ENCODE results near the gene PGD.

The PGD gene

DNA sequence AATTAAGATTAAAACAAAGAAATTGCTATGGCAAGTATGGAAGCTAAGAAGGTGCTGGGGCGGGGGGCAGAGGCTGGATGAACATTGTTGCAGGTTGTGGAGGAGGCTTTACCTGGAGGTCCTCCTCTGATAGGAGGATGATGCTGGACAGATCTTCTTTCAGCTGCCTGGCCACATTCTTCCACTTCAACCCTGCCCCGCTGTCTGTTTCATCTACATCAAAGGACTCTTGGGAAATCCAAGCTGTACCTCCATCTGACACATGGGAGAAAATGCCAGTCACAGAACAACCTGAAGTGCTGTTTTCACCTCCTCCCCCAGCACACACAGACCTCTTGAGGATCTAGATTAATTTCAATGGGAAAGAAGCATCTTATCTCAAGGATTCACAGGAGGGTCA lies 68.2 kb downstream of the PGD start:
- H3K4me3 ChIP-seq (ENCODE audit: low read depth, low read length) = no peak overlapping the region
- TF ChIP-seq, protein P1, sequence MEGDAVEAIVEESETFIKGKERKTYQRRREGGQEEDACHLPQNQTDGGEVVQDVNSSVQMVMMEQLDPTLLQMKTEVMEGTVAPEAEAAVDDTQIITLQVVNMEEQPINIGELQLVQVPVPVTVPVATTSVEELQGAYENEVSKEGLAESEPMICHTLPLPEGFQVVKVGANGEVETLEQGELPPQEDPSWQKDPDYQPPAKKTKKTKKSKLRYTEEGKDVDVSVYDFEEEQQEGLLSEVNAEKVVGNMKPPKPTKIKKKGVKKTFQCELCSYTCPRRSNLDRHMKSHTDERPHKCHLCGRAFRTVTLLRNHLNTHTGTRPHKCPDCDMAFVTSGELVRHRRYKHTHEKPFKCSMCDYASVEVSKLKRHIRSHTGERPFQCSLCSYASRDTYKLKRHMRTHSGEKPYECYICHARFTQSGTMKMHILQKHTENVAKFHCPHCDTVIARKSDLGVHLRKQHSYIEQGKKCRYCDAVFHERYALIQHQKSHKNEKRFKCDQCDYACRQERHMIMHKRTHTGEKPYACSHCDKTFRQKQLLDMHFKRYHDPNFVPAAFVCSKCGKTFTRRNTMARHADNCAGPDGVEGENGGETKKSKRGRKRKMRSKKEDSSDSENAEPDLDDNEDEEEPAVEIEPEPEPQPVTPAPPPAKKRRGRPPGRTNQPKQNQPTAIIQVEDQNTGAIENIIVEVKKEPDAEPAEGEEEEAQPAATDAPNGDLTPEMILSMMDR (IDR thresholded peaks at IDR 0.05; ENCODE audit: low read depth, low read length, missing control alignments) = no peak
- DNase-seq (ENCODE audit: low read depth) = no peak
- in situ Hi-C loops (cut with HindIII; ENCODE audit: low sequenced_read_pairs) = no loop called here

DNA sequence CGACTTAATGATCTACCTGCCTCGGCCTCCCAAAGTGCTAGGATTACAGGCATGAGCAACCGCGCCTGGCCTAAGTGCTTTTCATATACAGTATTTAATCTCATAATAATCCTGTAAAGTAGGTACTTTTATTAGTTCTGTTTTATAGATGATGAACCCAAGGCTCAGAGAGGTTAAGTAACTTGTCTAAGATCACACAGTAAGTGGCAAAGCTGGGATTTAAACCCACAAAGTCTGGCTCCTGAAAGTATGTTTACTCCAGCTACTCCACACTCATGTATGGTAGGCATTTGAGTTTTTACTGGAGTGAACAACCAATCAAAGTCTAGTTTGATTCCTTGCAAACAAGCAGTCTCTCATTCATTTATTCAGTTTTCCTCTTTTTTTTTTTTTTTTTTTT lies 71.2 kb downstream of the PGD start:
- TF ChIP-seq, protein P1 (IDR thresholded peaks at IDR 0.05; ENCODE audit: low read depth, low read length, missing control alignments) = no peak
- in situ Hi-C loops (cut with HindIII; ENCODE audit: low sequenced_read_pairs) = no loop called here
- DNase-seq (ENCODE audit: low read depth) = no peak
- H3K4me3 ChIP-seq (ENCODE audit: low read depth, low read length) = no peak overlapping the region
